ENCODE results near the gene XYLT1.

DNA sequence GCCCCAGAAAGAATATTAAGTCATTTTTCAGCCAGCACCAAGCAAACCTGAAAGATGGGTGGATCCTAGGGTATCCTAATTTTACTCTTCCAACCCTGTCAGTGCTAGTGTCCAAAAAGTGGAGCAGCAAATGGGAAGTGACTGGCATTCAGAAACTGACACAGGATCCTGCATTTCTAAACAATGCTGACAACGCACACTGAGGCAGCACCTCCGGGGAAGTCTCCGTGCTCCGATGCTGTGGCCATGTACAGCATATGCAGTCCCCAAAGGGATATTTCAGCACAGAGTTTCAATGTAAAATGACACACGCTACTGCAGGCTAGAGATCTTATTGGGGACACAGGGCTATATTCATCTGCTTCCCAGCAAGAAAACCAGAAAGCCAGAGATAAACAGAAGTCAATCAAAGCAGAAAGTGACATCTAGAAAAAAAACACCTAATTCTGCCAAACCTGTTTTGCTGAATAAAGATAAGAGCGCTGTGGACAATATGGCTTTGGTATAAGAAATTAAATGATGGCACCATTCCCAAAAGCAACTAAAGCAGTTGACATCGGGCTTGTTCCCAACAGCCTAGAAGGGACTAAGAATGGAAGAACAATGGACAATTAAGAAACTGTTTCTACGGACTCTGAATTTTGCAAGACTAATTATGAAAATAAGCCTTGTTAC is 17.3 kb downstream of the XYLT1 start:
- TF ChIP-seq, protein P1, sequence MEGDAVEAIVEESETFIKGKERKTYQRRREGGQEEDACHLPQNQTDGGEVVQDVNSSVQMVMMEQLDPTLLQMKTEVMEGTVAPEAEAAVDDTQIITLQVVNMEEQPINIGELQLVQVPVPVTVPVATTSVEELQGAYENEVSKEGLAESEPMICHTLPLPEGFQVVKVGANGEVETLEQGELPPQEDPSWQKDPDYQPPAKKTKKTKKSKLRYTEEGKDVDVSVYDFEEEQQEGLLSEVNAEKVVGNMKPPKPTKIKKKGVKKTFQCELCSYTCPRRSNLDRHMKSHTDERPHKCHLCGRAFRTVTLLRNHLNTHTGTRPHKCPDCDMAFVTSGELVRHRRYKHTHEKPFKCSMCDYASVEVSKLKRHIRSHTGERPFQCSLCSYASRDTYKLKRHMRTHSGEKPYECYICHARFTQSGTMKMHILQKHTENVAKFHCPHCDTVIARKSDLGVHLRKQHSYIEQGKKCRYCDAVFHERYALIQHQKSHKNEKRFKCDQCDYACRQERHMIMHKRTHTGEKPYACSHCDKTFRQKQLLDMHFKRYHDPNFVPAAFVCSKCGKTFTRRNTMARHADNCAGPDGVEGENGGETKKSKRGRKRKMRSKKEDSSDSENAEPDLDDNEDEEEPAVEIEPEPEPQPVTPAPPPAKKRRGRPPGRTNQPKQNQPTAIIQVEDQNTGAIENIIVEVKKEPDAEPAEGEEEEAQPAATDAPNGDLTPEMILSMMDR (tag by site-specific recombination; IDR thresholded peaks at IDR 0.05) = no peak
- TF ChIP-seq, protein P2, sequence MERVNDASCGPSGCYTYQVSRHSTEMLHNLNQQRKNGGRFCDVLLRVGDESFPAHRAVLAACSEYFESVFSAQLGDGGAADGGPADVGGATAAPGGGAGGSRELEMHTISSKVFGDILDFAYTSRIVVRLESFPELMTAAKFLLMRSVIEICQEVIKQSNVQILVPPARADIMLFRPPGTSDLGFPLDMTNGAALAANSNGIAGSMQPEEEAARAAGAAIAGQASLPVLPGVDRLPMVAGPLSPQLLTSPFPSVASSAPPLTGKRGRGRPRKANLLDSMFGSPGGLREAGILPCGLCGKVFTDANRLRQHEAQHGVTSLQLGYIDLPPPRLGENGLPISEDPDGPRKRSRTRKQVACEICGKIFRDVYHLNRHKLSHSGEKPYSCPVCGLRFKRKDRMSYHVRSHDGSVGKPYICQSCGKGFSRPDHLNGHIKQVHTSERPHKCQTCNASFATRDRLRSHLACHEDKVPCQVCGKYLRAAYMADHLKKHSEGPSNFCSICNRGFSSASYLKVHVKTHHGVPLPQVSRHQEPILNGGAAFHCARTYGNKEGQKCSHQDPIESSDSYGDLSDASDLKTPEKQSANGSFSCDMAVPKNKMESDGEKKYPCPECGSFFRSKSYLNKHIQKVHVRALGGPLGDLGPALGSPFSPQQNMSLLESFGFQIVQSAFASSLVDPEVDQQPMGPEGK (tag by site-specific recombination; IDR thresholded peaks at IDR 0.05) = no peak
- TF ChIP-seq, protein P3, sequence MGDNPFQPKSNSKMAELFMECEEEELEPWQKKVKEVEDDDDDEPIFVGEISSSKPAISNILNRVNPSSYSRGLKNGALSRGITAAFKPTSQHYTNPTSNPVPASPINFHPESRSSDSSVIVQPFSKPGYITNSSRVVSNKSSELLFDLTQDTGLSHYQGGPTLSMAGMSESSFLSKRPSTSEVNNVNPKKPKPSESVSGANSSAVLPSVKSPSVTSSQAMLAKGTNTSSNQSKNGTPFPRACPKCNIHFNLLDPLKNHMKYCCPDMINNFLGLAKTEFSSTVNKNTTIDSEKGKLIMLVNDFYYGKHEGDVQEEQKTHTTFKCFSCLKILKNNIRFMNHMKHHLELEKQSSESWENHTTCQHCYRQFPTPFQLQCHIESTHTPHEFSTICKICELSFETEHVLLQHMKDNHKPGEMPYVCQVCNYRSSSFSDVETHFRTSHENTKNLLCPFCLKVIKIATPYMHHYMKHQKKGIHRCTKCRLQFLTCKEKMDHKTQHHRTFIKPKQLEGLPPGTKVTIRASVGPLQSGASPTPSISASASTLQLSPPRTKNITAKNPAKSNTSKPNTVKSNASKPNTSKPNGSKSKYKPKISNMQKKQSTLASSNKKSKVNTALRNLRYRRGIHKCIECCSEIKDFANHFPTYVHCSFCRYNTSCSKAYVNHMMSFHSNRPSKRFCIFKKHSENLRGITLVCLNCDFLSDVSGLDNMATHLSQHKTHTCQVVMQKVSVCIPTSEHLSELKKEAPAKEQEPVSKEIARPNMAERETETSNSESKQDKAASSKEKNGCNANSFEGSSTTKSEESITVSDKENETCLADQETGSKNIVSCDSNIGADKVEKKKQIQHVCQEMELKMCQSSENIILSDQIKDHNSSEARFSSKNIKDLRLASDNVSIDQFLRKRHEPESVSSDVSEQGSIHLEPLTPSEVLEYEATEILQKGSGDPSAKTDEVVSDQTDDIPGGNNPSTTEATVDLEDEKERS (tag by site-specific recombination; IDR thresholded peaks at IDR 0.05) = no peak
- TF ChIP-seq ZNF366 (tag by site-specific recombination; conservative IDR thresholded peaks at IDR 0.05) = no peak
- TF ChIP-seq, protein P4, sequence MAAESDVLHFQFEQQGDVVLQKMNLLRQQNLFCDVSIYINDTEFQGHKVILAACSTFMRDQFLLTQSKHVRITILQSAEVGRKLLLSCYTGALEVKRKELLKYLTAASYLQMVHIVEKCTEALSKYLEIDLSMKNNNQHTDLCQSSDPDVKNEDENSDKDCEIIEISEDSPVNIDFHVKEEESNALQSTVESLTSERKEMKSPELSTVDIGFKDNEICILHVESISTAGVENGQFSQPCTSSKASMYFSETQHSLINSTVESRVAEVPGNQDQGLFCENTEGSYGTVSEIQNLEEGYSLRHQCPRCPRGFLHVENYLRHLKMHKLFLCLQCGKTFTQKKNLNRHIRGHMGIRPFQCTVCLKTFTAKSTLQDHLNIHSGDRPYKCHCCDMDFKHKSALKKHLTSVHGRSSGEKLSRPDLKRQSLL (tag by site-specific recombination; IDR thresholded peaks at IDR 0.05) = no peak
- no peak for TF ChIP-seq ZNF510 (tag by site-specific recombination; IDR thresholded peaks at IDR 0.05; ENCODE audit: insufficient replicate concordance)
- TF ChIP-seq, protein P5, sequence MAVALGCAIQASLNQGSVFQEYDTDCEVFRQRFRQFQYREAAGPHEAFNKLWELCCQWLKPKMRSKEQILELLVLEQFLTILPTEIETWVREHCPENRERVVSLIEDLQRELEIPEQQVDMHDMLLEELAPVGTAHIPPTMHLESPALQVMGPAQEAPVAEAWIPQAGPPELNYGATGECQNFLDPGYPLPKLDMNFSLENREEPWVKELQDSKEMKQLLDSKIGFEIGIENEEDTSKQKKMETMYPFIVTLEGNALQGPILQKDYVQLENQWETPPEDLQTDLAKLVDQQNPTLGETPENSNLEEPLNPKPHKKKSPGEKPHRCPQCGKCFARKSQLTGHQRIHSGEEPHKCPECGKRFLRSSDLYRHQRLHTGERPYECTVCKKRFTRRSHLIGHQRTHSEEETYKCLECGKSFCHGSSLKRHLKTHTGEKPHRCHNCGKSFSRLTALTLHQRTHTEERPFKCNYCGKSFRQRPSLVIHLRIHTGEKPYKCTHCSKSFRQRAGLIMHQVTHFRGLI (tag by site-specific recombination; IDR thresholded peaks at IDR 0.05) = no peak
- no peak for TF ChIP-seq ZNF19 (tag by site-specific recombination; IDR thresholded peaks at IDR 0.05; ENCODE audit: low read depth)
- TF ChIP-seq, protein P6, sequence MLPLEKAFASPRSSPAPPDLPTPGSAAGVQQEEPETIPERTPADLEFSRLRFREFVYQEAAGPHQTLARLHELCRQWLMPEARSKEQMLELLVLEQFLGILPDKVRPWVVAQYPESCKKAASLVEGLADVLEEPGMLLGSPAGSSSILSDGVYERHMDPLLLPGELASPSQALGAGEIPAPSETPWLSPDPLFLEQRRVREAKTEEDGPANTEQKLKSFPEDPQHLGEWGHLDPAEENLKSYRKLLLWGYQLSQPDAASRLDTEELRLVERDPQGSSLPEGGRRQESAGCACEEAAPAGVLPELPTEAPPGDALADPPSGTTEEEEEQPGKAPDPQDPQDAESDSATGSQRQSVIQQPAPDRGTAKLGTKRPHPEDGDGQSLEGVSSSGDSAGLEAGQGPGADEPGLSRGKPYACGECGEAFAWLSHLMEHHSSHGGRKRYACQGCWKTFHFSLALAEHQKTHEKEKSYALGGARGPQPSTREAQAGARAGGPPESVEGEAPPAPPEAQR (tag by site-specific recombination; IDR thresholded peaks at IDR 0.05) = no peak

All from HEK293 (cell line).